CD4-positive, alpha-beta T cell (primary cell): Measurements from ENCODE around the gene DPP3. TPM values are rescaled to one million over a fixed set of nuclear protein-coding genes. Genes with fewer than 3 reads are reported as not detected.

Source experiments
- ATAC-seq: fragments of 200-7000 bp; cut with Tn5 transposase; one replicate; pipeline ENCODE4 v1.10.0; 2022; ENCODE audit warnings: mild to moderate bottlenecking; ENCODE audit not compliant: poor library complexity
- CTCF ChIA-PET: fragments of 350-600 bp; sonication (Branson Sonifier 250); formaldehyde crosslinking; loops from one replicate; lab custom pipeline; 2021; ENCODE audit warnings: antibody characterized with exemption, inconsistent platforms; lab: Charles Lee
- POLR2A ChIA-PET: fragments of 350-600 bp; sonication (Branson Sonifier 250); formaldehyde crosslinking; loops from one replicate; lab custom pipeline; 2021; ENCODE audit warnings: antibody characterized with exemption, inconsistent platforms; lab: Charles Lee
- DNase-seq, 14 experiments: peaks; one replicate each; pipeline ENCODE4 v3.0.0-alpha.2; 2013 to 2020; ENCODE audit warnings: mixed read lengths in 2 of 14
- H3K27ac ChIP-seq, 2 donors: one replicate each; pipeline versions ENCODE4 v1.5.1 to v1.7.0; 2013; ENCODE audit warnings: low read length in 2 of 2, low read depth in 1 of 2, mild to moderate bottlenecking in 1 of 2
- H3K27me3 ChIP-seq, 2 experiments: 1 replicate in 1 of 2; 2 replicates in 1 of 2; pipeline versions ENCODE4 v1.6.1 to v1.7.0; 2013; ENCODE audit warnings: low read length in 2 of 2, control low read depth in 1 of 2, mild to moderate bottlenecking in 1 of 2, moderate library complexity in 1 of 2; ENCODE audit not compliant: insufficient read depth in 2 of 2, control insufficient read depth in 1 of 2
- H3K36me3 ChIP-seq: one replicate; pipeline ENCODE4 v1.6.1; 2013; ENCODE audit warnings: low read length, control low read depth; ENCODE audit not compliant: insufficient read depth
- H3K4me1 ChIP-seq: one replicate; pipeline ENCODE4 v1.6.1; 2013; ENCODE audit warnings: low read length, control low read depth; ENCODE audit not compliant: insufficient read depth
- H3K4me3 ChIP-seq: one replicate; pipeline ENCODE4 v1.5.1; 2013; ENCODE audit warnings: mild to moderate bottlenecking, low read length, moderate library complexity
- H3K9me3 ChIP-seq, 2 experiments: 1 replicate in 1 of 2; 2 replicates in 1 of 2; pipeline versions ENCODE4 v1.6.1 to v1.7.0; 2013; ENCODE audit warnings: low read length in 2 of 2, mild to moderate bottlenecking in 2 of 2, control low read depth in 1 of 2, moderate library complexity in 1 of 2; ENCODE audit not compliant: control insufficient read depth in 1 of 2, insufficient read depth in 1 of 2
- H3K27ac Mint-ChIP-seq: one replicate; pipeline ENCODE4 v1.8.0; 2020; ENCODE audit warnings: mixed read lengths
- H3K27me3 Mint-ChIP-seq: one replicate; pipeline ENCODE4 v1.8.0; 2021; ENCODE audit warnings: mixed read lengths
- H3K36me3 Mint-ChIP-seq: one replicate; pipeline ENCODE4 v1.8.0; 2021; ENCODE audit warnings: low read depth, mixed read lengths
- H3K4me1 Mint-ChIP-seq: one replicate; pipeline ENCODE4 v1.8.0; 2021; ENCODE audit warnings: low read depth, mixed read lengths
- H3K4me3 Mint-ChIP-seq: one replicate; pipeline ENCODE4 v1.8.0; 2020; ENCODE audit warnings: mild to moderate bottlenecking, mixed read lengths
- H3K9me3 Mint-ChIP-seq: one replicate; pipeline ENCODE4 v1.8.0; 2020; ENCODE audit warnings: mixed read lengths
- CTCF ChIP-seq: fragments of 200-600 bp; IDR thresholded peaks from one replicate; pipeline ENCODE4 v1.8.0; 2022; ENCODE audit warnings: antibody characterized with exemption, mild to moderate bottlenecking
- intact Hi-C, 2 experiments: fragments of 100-400 bp; cut with DNase I in 1 of 2; cut with micrococcal nuclease in 1 of 2; formaldehyde crosslinking; loops; one replicate each; pipeline versions ENCODE4 v1.15.1 to v1.9.0; 2023 to 2025; cut with DNase I, micrococcal nuclease
- total RNA-seq, 174 experiments: library from RNA in 2 of 174; stranded (reverse) in 2 of 174; gene quantifications; one replicate each; pipeline ENCODE4 v1.2.3 and lab custom pipeline; 2021 to 2026

Gene DPP3
- total RNA-seq, 2 experiments from 2014 or later: 16.9 to 17.7 TPM

GRCh38 chr11:66450560-66450959 is 29.7 kb upstream of the DPP3 start:
- peaks cover 14% of the 10 kb centered on the region for H3K4me1 Mint-ChIP-seq
- POLR2A ChIA-PET: no interaction called here
- H3K36me3 ChIP-seq: no peaks in the 10 kb centered on the region
- H3K4me3 ChIP-seq: no peak overlapping the region
- H3K4me1 ChIP-seq: peaks cover 10% of the 10 kb centered on the region
- H3K27me3 ChIP-seq: no peaks in the 10 kb centered on the region
- CTCF ChIA-PET: interaction anchor here (1.5 kb wide), 1 partner anchor 12 kb away, joined by 5 read pairs; the partner anchor contains the start of gene MRPL11
- H3K36me3 Mint-ChIP-seq: no peaks in the 10 kb centered on the region
- TF ChIP-seq CTCF: no peak
- H3K9me3 Mint-ChIP-seq: no peaks in the 10 kb centered on the region
- no peak overlapping the region for H3K27ac Mint-ChIP-seq
- H3K27me3 Mint-ChIP-seq: peaks cover 8% of the 10 kb centered on the region
- ATAC-seq (no peak), DNase-seq (no peak)
- no peaks in the 10 kb centered on the region for H3K9me3 ChIP-seq
- H3K27ac ChIP-seq: no peak overlapping the region
- intact Hi-C loops: no loop called here
- H3K4me3 Mint-ChIP-seq: no peak overlapping the region

GRCh38 chr11:66451663-66452062 is 28.6 kb upstream of the DPP3 start:
- Histone ChIP-seq H3K4me1 (peaks cover 10% of the 10 kb centered on the region), H3K27ac (no peak overlapping the region), H3K4me3 (no peak overlapping the region), H3K27me3 (no peaks in the 10 kb centered on the region), H3K36me3 (no peaks in the 10 kb centered on the region), H3K9me3 (no peaks in the 10 kb centered on the region)
- Mint-ChIP-seq H3K27me3 (peaks cover 8% of the 10 kb centered on the region), H3K9me3 (no peaks in the 10 kb centered on the region), H3K36me3 (no peaks in the 10 kb centered on the region), H3K4me1 (peaks cover 14% of the 10 kb centered on the region), H3K4me3 (no peak overlapping the region), H3K27ac (no peak overlapping the region)
- intact Hi-C loops: no loop called here
- POLR2A ChIA-PET: no interaction called here
- no peak for TF ChIP-seq CTCF
- ATAC-seq (no peak), DNase-seq (no peak)
- CTCF ChIA-PET: no interaction called here

- ATAC-seq (no peak), DNase-seq (peak in 1 of 14 experiments; percentile 19)
- intact Hi-C loops: no loop called here
- POLR2A ChIA-PET: no interaction called here
- Histone ChIP-seq H3K27ac (no peak overlapping the region), H3K4me3 (no peak overlapping the region), H3K4me1 (peaks cover 10% of the 10 kb centered on the region), H3K36me3 (no peaks in the 10 kb centered on the region), H3K9me3 (no peaks in the 10 kb centered on the region), H3K27me3 (no peaks in the 10 kb centered on the region)
- Mint-ChIP-seq H3K36me3 (no peaks in the 10 kb centered on the region), H3K4me1 (peaks cover 14% of the 10 kb centered on the region), H3K4me3 (no peak overlapping the region), H3K9me3 (no peaks in the 10 kb centered on the region), H3K27me3 (peaks cover 8% of the 10 kb centered on the region), H3K27ac (no peak overlapping the region)
- TF ChIP-seq CTCF: no peak
- CTCF ChIA-PET: no interaction called here
These were observed 26.0 kb upstream of the DPP3 start for GRCh38 chr11:66454247-66454646.
